AG20443 (cell line): ENCODE data around the gene ARL2.
A peak's percentile ranks its signal among the peaks of the same experiment; 100 is the strongest.

Experiments
- DNase-seq: peaks from one replicate; pipeline ENCODE4 v3.0.0; 2012; ENCODE audit warnings: low spot score, mixed read lengths

Gene ARL2

GRCh38 chr11:65047581-65048422, 33.8 kb downstream of the ARL2 start:
- DNase-seq = peak; percentile 70

GRCh38 chr11:65051398-65051858, 37.5 kb downstream of the ARL2 start:
- DNase-seq = no peak

- no peak for DNase-seq
These were observed 40.0 kb downstream of the ARL2 start for GRCh38 chr11:65053827-65054508.

GRCh38 chr11:65055538-65055937, 41.6 kb downstream of the ARL2 start:
- no peak for DNase-seq

- no peak for DNase-seq
These were observed 43.0 kb downstream of the ARL2 start for GRCh38 chr11:65056999-65057398.

- DNase-seq = no peak
These were observed 43.6 kb downstream of the ARL2 start for GRCh38 chr11:65057526-65057925.

- no peak for DNase-seq
These were observed 44.1 kb downstream of the ARL2 start for GRCh38 chr11:65058012-65058411.

GRCh38 chr11:65058419-65059054, 44.6 kb downstream of the ARL2 start, which contains the start of gene NAALADL1:
Gene NAALADL1, minus strand, starts transcription at chr11:65058553. Its CDS starts 32 bp downstream, at chr11:65058521.
- DNase-seq = no peak

- DNase-seq = no peak
These were observed 45.6 kb downstream of the ARL2 start for GRCh38 chr11:65059523-65059922.

GRCh38 chr11:65059959-65060824, 46.2 kb downstream of the ARL2 start:
- no peak for DNase-seq

GRCh38 chr11:65060913-65061408, 47.0 kb downstream of the ARL2 start:
- peak; percentile 40 for DNase-seq

GRCh38 chr11:65063532-65063931, 49.6 kb downstream of the ARL2 start:
- DNase-seq = no peak

GRCh38 chr11:65064847-65065240, 50.9 kb downstream of the ARL2 start:
- no peak for DNase-seq

GRCh38 chr11:65065851-65066250, 51.9 kb downstream of the ARL2 start:
- DNase-seq = no peak

- no peak for DNase-seq
These were observed 52.4 kb downstream of the ARL2 start for GRCh38 chr11:65066315-65066714.

- no peak for DNase-seq
These were observed 52.9 kb downstream of the ARL2 start for GRCh38 chr11:65066805-65067291.

- DNase-seq = no peak
These were observed 53.5 kb downstream of the ARL2 start for GRCh38 chr11:65067446-65067845.

GRCh38 chr11:65069217-65069616, 55.3 kb downstream of the ARL2 start:
- no peak for DNase-seq
